Activated naive CD8-positive, alpha-beta T cell treated with anti-CD3 and anti-CD28 coated beads, Interleukin-2, amount 50 U/mL, for 24 hours (primary cell): ENCODE results near the gene MYBPC1.

Source experiments
- ATAC-seq: fragments of 150-1000 bp; cut with Tn5 transposase; one replicate; pipeline ENCODE4 v1.10.0; 2021
- DNase-seq: peaks from one replicate; pipeline ENCODE4 v3.0.0; 2021
- H3K27ac Mint-ChIP-seq: one replicate; pipeline ENCODE4 v1.8.0; 2021; ENCODE audit warnings: mild to moderate bottlenecking, mixed read lengths
- H3K27me3 Mint-ChIP-seq: one replicate; pipeline ENCODE4 v1.8.0; 2021; ENCODE audit warnings: mixed read lengths
- H3K36me3 Mint-ChIP-seq: one replicate; pipeline ENCODE4 v1.8.0; 2021; ENCODE audit warnings: low read depth, mixed read lengths
- H3K4me1 Mint-ChIP-seq: one replicate; pipeline ENCODE4 v1.8.0; 2021; ENCODE audit warnings: mixed read lengths
- H3K4me3 Mint-ChIP-seq: one replicate; pipeline ENCODE4 v1.8.0; 2021; ENCODE audit warnings: mild to moderate bottlenecking, moderate library complexity, mixed read lengths
- H3K9me3 Mint-ChIP-seq: one replicate; pipeline ENCODE4 v1.8.0; 2021; ENCODE audit warnings: mixed read lengths

MYBPC1 gene

GRCh38 chr12:101582937-101583336, 11.8 kb upstream of the MYBPC1 start:
- Mint-ChIP-seq H3K4me3 (no peak overlapping the region), H3K4me1 (no peaks in the 10 kb centered on the region), H3K9me3 (no peaks in the 10 kb centered on the region), H3K27me3 (peaks cover 22% of the 10 kb centered on the region), H3K27ac (no peak overlapping the region), H3K36me3 (no peaks in the 10 kb centered on the region)
- ATAC-seq = no peak
- DNase-seq = no peak

- peaks cover 14% of the 10 kb centered on the region for H3K27me3 Mint-ChIP-seq
- DNase-seq (no peak), ATAC-seq (no peak)
- H3K4me3 Mint-ChIP-seq = no peak overlapping the region
- H3K9me3 Mint-ChIP-seq = no peaks in the 10 kb centered on the region
- no peaks in the 10 kb centered on the region for H3K4me1 Mint-ChIP-seq
- H3K36me3 Mint-ChIP-seq = no peaks in the 10 kb centered on the region
- no peak overlapping the region for H3K27ac Mint-ChIP-seq
Observed at GRCh38 chr12:101590383-101590782, 4.4 kb upstream of the MYBPC1 start.

- DNase-seq (no peak), ATAC-seq (no peak)
- Mint-ChIP-seq H3K27ac (no peak overlapping the region), H3K4me1 (no peaks in the 10 kb centered on the region), H3K36me3 (no peaks in the 10 kb centered on the region), H3K4me3 (no peak overlapping the region), H3K27me3 (peaks cover 14% of the 10 kb centered on the region), H3K9me3 (no peaks in the 10 kb centered on the region)
Observed at GRCh38 chr12:101591781-101592180, 3.0 kb upstream of the MYBPC1 start.

GRCh38 chr12:101592448-101592847, 2.3 kb upstream of the MYBPC1 start:
- DNase-seq (no peak), ATAC-seq (no peak)
- Mint-ChIP-seq H3K4me3 (no peak overlapping the region), H3K9me3 (no peaks in the 10 kb centered on the region), H3K27ac (no peak overlapping the region), H3K27me3 (peaks cover 13% of the 10 kb centered on the region), H3K36me3 (no peaks in the 10 kb centered on the region), H3K4me1 (no peaks in the 10 kb centered on the region)

- H3K27ac Mint-ChIP-seq = no peak overlapping the region
- H3K4me1 Mint-ChIP-seq = no peaks in the 10 kb centered on the region
- peaks cover 9% of the 10 kb centered on the region for H3K27me3 Mint-ChIP-seq
- no peak for ATAC-seq
- H3K9me3 Mint-ChIP-seq = no peaks in the 10 kb centered on the region
- no peaks in the 10 kb centered on the region for H3K36me3 Mint-ChIP-seq
- H3K4me3 Mint-ChIP-seq = no peak overlapping the region
- no peak for DNase-seq
Observed at GRCh38 chr12:101592921-101593320, 1.9 kb upstream of the MYBPC1 start.

GRCh38 chr12:101596172-101596571, 1.4 kb downstream of the MYBPC1 start:
- Mint-ChIP-seq H3K27ac (no peak overlapping the region), H3K4me1 (no peaks in the 10 kb centered on the region), H3K27me3 (no peaks in the 10 kb centered on the region), H3K9me3 (no peaks in the 10 kb centered on the region), H3K4me3 (no peak overlapping the region), H3K36me3 (no peaks in the 10 kb centered on the region)
- ATAC-seq = no peak
- no peak for DNase-seq

- H3K4me1 Mint-ChIP-seq = no peaks in the 10 kb centered on the region
- H3K9me3 Mint-ChIP-seq = no peaks in the 10 kb centered on the region
- DNase-seq (no peak), ATAC-seq (no peak)
- no peaks in the 10 kb centered on the region for H3K36me3 Mint-ChIP-seq
- H3K27me3 Mint-ChIP-seq = peaks cover 2% of the 10 kb centered on the region
- H3K27ac Mint-ChIP-seq = no peak overlapping the region
- H3K4me3 Mint-ChIP-seq = no peak overlapping the region
Observed at GRCh38 chr12:101597164-101597563, 2.4 kb downstream of the MYBPC1 start.

- no peak overlapping the region for H3K4me3 Mint-ChIP-seq
- H3K36me3 Mint-ChIP-seq = no peaks in the 10 kb centered on the region
- H3K4me1 Mint-ChIP-seq = no peaks in the 10 kb centered on the region
- DNase-seq = no peak
- H3K9me3 Mint-ChIP-seq = no peaks in the 10 kb centered on the region
- ATAC-seq = no peak
- peaks cover 2% of the 10 kb centered on the region for H3K27me3 Mint-ChIP-seq
- no peak overlapping the region for H3K27ac Mint-ChIP-seq
Observed at GRCh38 chr12:101598483-101598882, 3.7 kb downstream of the MYBPC1 start.

- peaks cover 6% of the 10 kb centered on the region for H3K4me1 Mint-ChIP-seq
- H3K27me3 Mint-ChIP-seq = peaks cover 2% of the 10 kb centered on the region
- no peak for ATAC-seq
- H3K36me3 Mint-ChIP-seq = no peaks in the 10 kb centered on the region
- H3K4me3 Mint-ChIP-seq = no peak overlapping the region
- no peak overlapping the region for H3K27ac Mint-ChIP-seq
- H3K9me3 Mint-ChIP-seq = no peaks in the 10 kb centered on the region
- no peak for DNase-seq
Observed at GRCh38 chr12:101599311-101599710, 4.5 kb downstream of the MYBPC1 start.

- Mint-ChIP-seq H3K27me3 (peaks cover 2% of the 10 kb centered on the region), H3K9me3 (no peaks in the 10 kb centered on the region), H3K4me1 (peaks cover 10% of the 10 kb centered on the region), H3K27ac (no peak overlapping the region), H3K36me3 (no peaks in the 10 kb centered on the region), H3K4me3 (no peak overlapping the region)
- DNase-seq (no peak), ATAC-seq (no peak)
Observed at GRCh38 chr12:101599771-101600484, 5.2 kb downstream of the MYBPC1 start.

GRCh38 chr12:101604132-101604531, 9.4 kb downstream of the MYBPC1 start:
- Mint-ChIP-seq H3K27me3 (peaks cover 2% of the 10 kb centered on the region), H3K4me1 (peaks cover 10% of the 10 kb centered on the region), H3K27ac (no peak overlapping the region), H3K36me3 (no peaks in the 10 kb centered on the region), H3K4me3 (no peak overlapping the region), H3K9me3 (no peaks in the 10 kb centered on the region)
- peak; percentile 61 for ATAC-seq
- DNase-seq = no peak

GRCh38 chr12:101607894-101608293, 13.1 kb downstream of the MYBPC1 start:
- DNase-seq = no peak
- no peaks in the 10 kb centered on the region for H3K27me3 Mint-ChIP-seq
- ATAC-seq = no peak
- no peak overlapping the region for H3K4me3 Mint-ChIP-seq
- H3K27ac Mint-ChIP-seq = no peak overlapping the region
- peaks cover 10% of the 10 kb centered on the region for H3K4me1 Mint-ChIP-seq
- H3K36me3 Mint-ChIP-seq = no peaks in the 10 kb centered on the region
- H3K9me3 Mint-ChIP-seq = no peaks in the 10 kb centered on the region

GRCh38 chr12:101608301-101609133, 13.7 kb downstream of the MYBPC1 start:
- no peak for DNase-seq
- no peak overlapping the region for H3K27ac Mint-ChIP-seq
- no peaks in the 10 kb centered on the region for H3K9me3 Mint-ChIP-seq
- ATAC-seq = no peak
- no peaks in the 10 kb centered on the region for H3K36me3 Mint-ChIP-seq
- peaks cover 10% of the 10 kb centered on the region for H3K4me1 Mint-ChIP-seq
- no peak overlapping the region for H3K4me3 Mint-ChIP-seq
- no peaks in the 10 kb centered on the region for H3K27me3 Mint-ChIP-seq

GRCh38 chr12:101609198-101609597, 14.4 kb downstream of the MYBPC1 start:
- DNase-seq (no peak), ATAC-seq (no peak)
- H3K9me3 Mint-ChIP-seq = no peaks in the 10 kb centered on the region
- no peak overlapping the region for H3K27ac Mint-ChIP-seq
- H3K4me3 Mint-ChIP-seq = no peak overlapping the region
- H3K4me1 Mint-ChIP-seq = peaks cover 5% of the 10 kb centered on the region
- no peaks in the 10 kb centered on the region for H3K36me3 Mint-ChIP-seq
- H3K27me3 Mint-ChIP-seq = no peaks in the 10 kb centered on the region

- no peaks in the 10 kb centered on the region for H3K27me3 Mint-ChIP-seq
- no peaks in the 10 kb centered on the region for H3K9me3 Mint-ChIP-seq
- H3K36me3 Mint-ChIP-seq = no peaks in the 10 kb centered on the region
- no peak overlapping the region for H3K4me3 Mint-ChIP-seq
- DNase-seq (no peak), ATAC-seq (no peak)
- peaks cover 11% of the 10 kb centered on the region for H3K4me1 Mint-ChIP-seq
- H3K27ac Mint-ChIP-seq = no peak overlapping the region
Observed at GRCh38 chr12:101612160-101612916, 17.6 kb downstream of the MYBPC1 start.
